ENCODE data around the gene GTPBP8.
A peak's percentile ranks its signal among the peaks of the same experiment; 100 is the strongest.

Gene GTPBP8

DNA sequence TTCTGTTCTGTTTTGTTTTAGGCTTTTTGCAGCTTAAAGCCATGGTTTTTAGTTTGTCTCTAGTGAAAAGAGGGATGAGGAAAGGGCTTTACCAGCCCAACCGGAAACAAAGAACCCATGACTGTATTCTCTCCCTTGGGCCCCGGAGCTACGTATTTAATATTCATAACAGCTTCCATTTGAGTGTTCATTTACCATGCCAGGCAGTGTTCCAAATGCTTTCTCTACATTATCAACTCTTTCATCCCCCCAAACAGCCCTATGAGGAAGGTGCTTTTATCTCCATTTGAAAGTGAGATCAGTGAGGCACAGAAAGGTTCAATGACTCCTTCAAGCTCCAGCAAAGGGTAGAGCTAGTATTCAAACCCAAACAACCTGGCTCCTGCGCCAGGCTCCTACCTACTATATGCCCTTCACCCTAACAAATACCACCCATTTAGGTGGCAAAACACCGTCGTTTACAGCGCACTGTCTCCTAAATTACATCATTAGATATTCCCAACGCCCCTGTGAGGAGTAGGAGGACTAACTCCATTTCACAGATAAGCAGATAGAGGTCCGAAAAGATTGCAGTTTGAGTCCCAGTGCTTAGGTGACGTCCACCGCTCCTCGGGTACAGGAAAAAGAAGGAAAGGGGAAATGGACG is 27.9 kb downstream of the GTPBP8 start:
- ATAC-seq (ENCODE audit: insufficient read depth, low read depth) = no peak
- Histone ChIP-seq H3K27ac (ENCODE audit: low read length) (peak overlapping the region; percentile 83), H3K4me1 (ENCODE audit: insufficient read depth, low read length) (peaks cover 46% of the 10 kb centered on the region), H3K4me2 (ENCODE audit: insufficient read depth, low read length) (peak overlapping the region; percentile 91), H3K27me3 (ENCODE audit: insufficient read depth, low read length, poor library complexity) (no peaks in the 10 kb centered on the region), H2AFZ (ENCODE audit: low read depth, low read length) (peak overlapping the region; percentile 80), H3K36me3 (ENCODE audit: insufficient read depth, low read length) (peaks cover 47% of the 10 kb centered on the region), H4K20me1 (ENCODE audit: insufficient read depth, low read length) (no peaks in the 10 kb centered on the region), H3K9me3 (ENCODE audit: insufficient read depth, low read length, severe bottlenecking) (no peaks in the 10 kb centered on the region), H3K79me2 (ENCODE audit: insufficient read depth, low read length) (peaks cover 71% of the 10 kb centered on the region), H3K4me3 (ENCODE audit: low read depth in 1 of 2, low read length in 2 of 2) (peak overlapping the region; percentile 90 to 94), H3K9ac (ENCODE audit: low read depth, low read length) (peak overlapping the region; percentile 74)
- TF ChIP-seq, protein P1, sequence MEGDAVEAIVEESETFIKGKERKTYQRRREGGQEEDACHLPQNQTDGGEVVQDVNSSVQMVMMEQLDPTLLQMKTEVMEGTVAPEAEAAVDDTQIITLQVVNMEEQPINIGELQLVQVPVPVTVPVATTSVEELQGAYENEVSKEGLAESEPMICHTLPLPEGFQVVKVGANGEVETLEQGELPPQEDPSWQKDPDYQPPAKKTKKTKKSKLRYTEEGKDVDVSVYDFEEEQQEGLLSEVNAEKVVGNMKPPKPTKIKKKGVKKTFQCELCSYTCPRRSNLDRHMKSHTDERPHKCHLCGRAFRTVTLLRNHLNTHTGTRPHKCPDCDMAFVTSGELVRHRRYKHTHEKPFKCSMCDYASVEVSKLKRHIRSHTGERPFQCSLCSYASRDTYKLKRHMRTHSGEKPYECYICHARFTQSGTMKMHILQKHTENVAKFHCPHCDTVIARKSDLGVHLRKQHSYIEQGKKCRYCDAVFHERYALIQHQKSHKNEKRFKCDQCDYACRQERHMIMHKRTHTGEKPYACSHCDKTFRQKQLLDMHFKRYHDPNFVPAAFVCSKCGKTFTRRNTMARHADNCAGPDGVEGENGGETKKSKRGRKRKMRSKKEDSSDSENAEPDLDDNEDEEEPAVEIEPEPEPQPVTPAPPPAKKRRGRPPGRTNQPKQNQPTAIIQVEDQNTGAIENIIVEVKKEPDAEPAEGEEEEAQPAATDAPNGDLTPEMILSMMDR (IDR thresholded peaks at IDR 0.05; ENCODE audit: borderline replicate concordance, extremely low read depth, low read length, poor library complexity, severe bottlenecking) = no peak
- no peak for TF ChIP-seq EZH2 (IDR thresholded peaks at IDR 0.05; ENCODE audit: borderline replicate concordance, low read depth, low read length, severe bottlenecking)
- no peak for DNase-seq

DNA sequence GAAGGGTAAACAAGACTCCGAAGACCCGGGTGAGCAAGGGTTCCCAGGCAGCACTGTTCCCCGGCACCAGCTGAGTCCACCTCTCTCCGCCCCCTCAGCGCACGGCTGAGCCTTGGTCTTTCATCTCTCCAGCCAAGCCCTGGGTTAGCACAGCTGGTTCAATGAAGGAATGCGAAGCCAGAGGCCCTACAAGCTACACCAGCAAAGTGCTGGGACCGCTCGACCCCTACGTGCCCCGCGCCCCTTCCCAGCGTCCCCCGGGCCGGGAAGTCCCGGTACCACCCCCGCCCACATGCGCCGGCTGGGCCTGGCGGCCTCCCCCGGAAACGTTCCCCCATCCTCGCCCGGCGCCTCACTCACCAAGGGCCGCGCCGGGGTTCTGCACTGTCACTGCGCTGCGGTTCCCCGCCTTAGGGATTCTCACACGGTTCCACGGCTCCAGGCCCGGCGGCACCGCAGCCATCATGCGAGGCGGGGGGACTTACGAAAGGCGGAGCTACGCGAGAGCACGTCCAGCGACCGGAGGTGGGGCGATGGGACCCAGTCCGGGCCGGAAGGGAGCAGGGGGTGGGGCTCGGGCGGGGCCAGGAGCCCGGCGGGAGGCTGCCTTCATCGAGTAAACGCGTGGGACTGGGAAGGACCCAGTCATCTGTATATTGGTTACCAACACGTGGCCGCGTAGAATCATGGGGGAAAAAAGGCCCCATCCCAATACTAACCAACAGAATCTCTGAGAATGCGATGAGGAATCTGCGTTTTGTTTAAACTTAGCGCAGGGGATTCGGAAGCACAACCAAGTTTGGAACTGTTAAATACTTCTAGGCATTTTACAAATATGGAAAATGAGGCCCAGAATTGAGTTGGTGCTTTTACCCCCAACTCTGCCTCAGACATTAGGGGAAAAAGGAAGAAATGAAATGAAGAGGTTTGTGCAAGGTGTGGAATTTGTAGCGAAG is 28.7 kb downstream of the GTPBP8 start:
- Histone ChIP-seq H3K9me3 (ENCODE audit: insufficient read depth, low read length, severe bottlenecking) (no peaks in the 10 kb centered on the region), H3K79me2 (ENCODE audit: insufficient read depth, low read length) (peaks cover 65% of the 10 kb centered on the region), H3K36me3 (ENCODE audit: insufficient read depth, low read length) (peaks cover 39% of the 10 kb centered on the region), H3K4me1 (ENCODE audit: insufficient read depth, low read length) (peaks cover 45% of the 10 kb centered on the region), H3K27ac (ENCODE audit: low read length) (peak overlapping the region; percentile 83), H4K20me1 (ENCODE audit: insufficient read depth, low read length) (no peaks in the 10 kb centered on the region), H3K4me2 (ENCODE audit: insufficient read depth, low read length) (peak overlapping the region; percentile 91), H2AFZ (ENCODE audit: low read depth, low read length) (peak overlapping the region; percentile 80), H3K27me3 (ENCODE audit: insufficient read depth, low read length, poor library complexity) (no peaks in the 10 kb centered on the region), H3K9ac (ENCODE audit: low read depth, low read length) (peak overlapping the region; percentile 74), H3K4me3 (ENCODE audit: low read depth in 1 of 2, low read length in 2 of 2) (peak overlapping the region; percentile 90 to 94)
- ATAC-seq (ENCODE audit: insufficient read depth, low read depth) (peak; percentile 93), DNase-seq (peak; percentile 92)
- TF ChIP-seq, protein P1 (IDR thresholded peaks at IDR 0.05; ENCODE audit: borderline replicate concordance, extremely low read depth, low read length, poor library complexity, severe bottlenecking) = no peak
- no peak for TF ChIP-seq EZH2 (IDR thresholded peaks at IDR 0.05; ENCODE audit: borderline replicate concordance, low read depth, low read length, severe bottlenecking)

DNA sequence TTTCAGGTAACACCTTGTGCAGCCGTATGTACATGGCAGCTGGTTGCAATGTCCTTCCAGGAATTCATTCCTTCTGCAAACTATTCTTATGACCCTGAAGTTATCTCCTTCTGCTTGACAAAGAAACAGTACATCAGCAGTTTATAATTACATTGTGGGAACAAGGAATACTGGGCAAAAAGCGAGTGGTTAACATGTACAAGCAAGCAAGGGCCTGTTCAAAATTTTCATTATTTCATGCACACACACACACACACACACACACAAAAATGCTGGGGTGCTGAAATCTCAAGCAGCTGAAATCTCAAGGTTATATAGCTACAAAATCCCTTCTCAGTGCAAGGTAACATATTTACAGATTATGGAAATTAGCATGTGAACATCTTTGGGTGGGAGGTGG is 30.7 kb downstream of the GTPBP8 start:
- ATAC-seq (ENCODE audit: insufficient read depth, low read depth) = no peak
- Histone ChIP-seq H3K9me3 (ENCODE audit: insufficient read depth, low read length, severe bottlenecking) (no peaks in the 10 kb centered on the region), H3K4me3 (ENCODE audit: low read depth in 1 of 2, low read length in 2 of 2) (no peak overlapping the region), H3K36me3 (ENCODE audit: insufficient read depth, low read length) (peaks cover 20% of the 10 kb centered on the region), H4K20me1 (ENCODE audit: insufficient read depth, low read length) (no peaks in the 10 kb centered on the region), H3K79me2 (ENCODE audit: insufficient read depth, low read length) (peaks cover 45% of the 10 kb centered on the region), H3K4me2 (ENCODE audit: insufficient read depth, low read length) (no peak overlapping the region), H3K9ac (ENCODE audit: low read depth, low read length) (no peak overlapping the region), H2AFZ (ENCODE audit: low read depth, low read length) (0 out of 2 replicates have a peak overlapping the region, but pooled peaks have one; percentile 56), H3K27ac (ENCODE audit: low read length) (no peak overlapping the region), H3K27me3 (ENCODE audit: insufficient read depth, low read length, poor library complexity) (no peaks in the 10 kb centered on the region), H3K4me1 (ENCODE audit: insufficient read depth, low read length) (peaks cover 41% of the 10 kb centered on the region)
- TF ChIP-seq EZH2 (IDR thresholded peaks at IDR 0.05; ENCODE audit: borderline replicate concordance, low read depth, low read length, severe bottlenecking) = no peak
- TF ChIP-seq, protein P1 (IDR thresholded peaks at IDR 0.05; ENCODE audit: borderline replicate concordance, extremely low read depth, low read length, poor library complexity, severe bottlenecking) = no peak
- no peak for DNase-seq

Data from DND-41 (cell line).